ENCODE results near the gene MRTFA. TPM values are rescaled to one million over a fixed set of nuclear protein-coding genes. Genes with fewer than 3 reads are reported as not detected.
A peak's percentile ranks its signal among the peaks of the same experiment; 100 is the strongest.
"Not testable (repeated sequence)": the region's sequence is repeated elsewhere in the genome, so short reads cannot be mapped to it uniquely, and the experiment has no call there.

MRTFA gene
- total RNA-seq, 1 experiment from 2014 or later, result 44.7 TPM

GRCh38 chr22:40599731-40600130, 36.8 kb downstream of the MRTFA start:
- TF ChIP-seq CTCF (conservative IDR thresholded peaks at IDR 0.05) (no peak), EZH2 (IDR thresholded peaks at IDR 0.05; ENCODE audit: low read depth) (no peak)
- peaks cover 24% of the 10 kb centered on the region; the same call in 1 of the 2 replicates for H3F3A ChIP-seq (ENCODE audit: insufficient read depth, low read depth)
- no peaks in the 10 kb centered on the region for H3K27me3 ChIP-seq (ENCODE audit: insufficient read depth, low read depth)
- intact Hi-C loops (cut with micrococcal nuclease; ENCODE audit: unreplicated experiment), result no loop called here
- no peak overlapping the region for H3K4me3 ChIP-seq
- no peak overlapping the region for H3K27ac ChIP-seq
- ChIA-PET POLR2A (ENCODE audit: unreplicated experiment) (no interaction called here), CTCF (no interaction called here)
- BruUV-seq (replicated peaks), result no TSS peak
- no peak overlapping the region for H3K4me2 ChIP-seq
- no peak overlapping the region for H2AFZ ChIP-seq
- no peak for DNase-seq
- H3K36me3 ChIP-seq (ENCODE audit: low read depth), result no peaks in the 10 kb centered on the region
- no peaks in the 10 kb centered on the region for H3K9me2 ChIP-seq (ENCODE audit: insufficient read depth)
- H3K4me1 ChIP-seq (replicated peaks; ENCODE audit: insufficient read depth), result peaks cover 36% of the 10 kb centered on the region
- H3K9me3 ChIP-seq (ENCODE audit: insufficient read depth, low read depth), result no peaks in the 10 kb centered on the region
- peaks cover 93% of the 10 kb centered on the region for H3K79me2 ChIP-seq (ENCODE audit: low read depth)
- peaks cover 14% of the 10 kb centered on the region; the same call in 1 of the 2 replicates for H4K20me1 ChIP-seq (ENCODE audit: insufficient read depth)

- H3K9me2 ChIP-seq (ENCODE audit: insufficient read depth); BruUV-seq (replicated peaks); POLR2A ChIA-PET (ENCODE audit: unreplicated experiment); H3K36me3 ChIP-seq (ENCODE audit: low read depth); H3K9me3 ChIP-seq (ENCODE audit: insufficient read depth, low read depth); intact Hi-C loops (cut with micrococcal nuclease; ENCODE audit: unreplicated experiment); H2AFZ ChIP-seq; H3K27me3 ChIP-seq (ENCODE audit: insufficient read depth, low read depth); H3K4me3 ChIP-seq; DNase-seq: not testable (repeated sequence)
- Histone ChIP-seq H3F3A (ENCODE audit: insufficient read depth, low read depth) (peaks cover 29% of the 10 kb centered on the region; the same call in 1 of the 2 replicates), H3K27ac (peak overlapping the region; percentile 24; the same call in 1 of the 2 replicates), H3K4me2 (0 out of 2 replicates have a peak overlapping the region, but pooled peaks have one; percentile 11), H3K4me1 (replicated peaks; ENCODE audit: insufficient read depth) (peaks cover 43% of the 10 kb centered on the region), H3K79me2 (ENCODE audit: low read depth) (peaks cover 93% of the 10 kb centered on the region), H4K20me1 (ENCODE audit: insufficient read depth) (peaks cover 21% of the 10 kb centered on the region; the same call in 1 of the 2 replicates)
- CTCF ChIA-PET, result interaction anchor here (0.7 kb wide), 1 partner anchor 84 kb away, joined by 17 read pairs; no protein-coding TSS in a partner anchor
Measured at GRCh38 chr22:40598712-40599111, 37.8 kb downstream of the MRTFA start.

GRCh38 chr22:40597526-40598430, 38.7 kb downstream of the MRTFA start:
- BruUV-seq (replicated peaks), result no TSS peak
- peak overlapping the region; percentile 24; the same call in 1 of the 2 replicates for H3K27ac ChIP-seq
- peaks cover 21% of the 10 kb centered on the region; the same call in 1 of the 2 replicates for H4K20me1 ChIP-seq (ENCODE audit: insufficient read depth)
- TF ChIP-seq CTCF (conservative IDR thresholded peaks at IDR 0.05), result no peak
- no peak for TF ChIP-seq EZH2 (IDR thresholded peaks at IDR 0.05; ENCODE audit: low read depth)
- H3K4me2 ChIP-seq, result 0 out of 2 replicates have a peak overlapping the region, but pooled peaks have one; percentile 11
- CTCF ChIA-PET, result interaction anchor here (0.7 kb wide), 1 partner anchor 85 kb away, joined by 17 read pairs; no protein-coding TSS in a partner anchor
- peaks cover 29% of the 10 kb centered on the region; the same call in 1 of the 2 replicates for H3F3A ChIP-seq (ENCODE audit: insufficient read depth, low read depth)
- no peak overlapping the region for H2AFZ ChIP-seq
- peaks cover 95% of the 10 kb centered on the region for H3K79me2 ChIP-seq (ENCODE audit: low read depth)
- H3K27me3 ChIP-seq (ENCODE audit: insufficient read depth, low read depth), result no peaks in the 10 kb centered on the region
- H3K4me3 ChIP-seq, result no peak overlapping the region
- peak in 1 of 2 experiments; percentile 5 for DNase-seq
- peaks cover 40% of the 10 kb centered on the region for H3K4me1 ChIP-seq (replicated peaks; ENCODE audit: insufficient read depth)
- intact Hi-C loops (cut with micrococcal nuclease; ENCODE audit: unreplicated experiment), result no loop called here
- no peaks in the 10 kb centered on the region for H3K36me3 ChIP-seq (ENCODE audit: low read depth)
- H3K9me2 ChIP-seq (ENCODE audit: insufficient read depth), result no peaks in the 10 kb centered on the region
- POLR2A ChIA-PET (ENCODE audit: unreplicated experiment), result interaction anchor here (0.6 to 0.7 kb wide), 4 partner anchors 33 to 99 kb away, joined by 3 to 7 read pairs (median 4); no protein-coding TSS in a partner anchor
- no peaks in the 10 kb centered on the region for H3K9me3 ChIP-seq (ENCODE audit: insufficient read depth, low read depth)

Data from PC-9 (cell line).